H1 (cell line): ENCODE data around the gene TSHZ2. TPM values are rescaled to one million over a fixed set of nuclear protein-coding genes. Genes with fewer than 3 reads are reported as not detected.

Source experiments
- CTCF ChIA-PET: fragments of 300-600 bp; sonication (Branson Sonifier 250); formaldehyde crosslinking; loops from one replicate; lab custom pipeline; 2021; ENCODE audit not compliant: partially characterized antibody; lab: Charles Lee
- POLR2A ChIA-PET: fragments of 300-600 bp; sonication (Branson Sonifier 250); formaldehyde crosslinking; loops from one replicate; lab custom pipeline; 2021; ENCODE audit warnings: inconsistent platforms; ENCODE audit not compliant: partially characterized antibody; lab: Charles Lee
- DNase-seq, 2 experiments: peaks; one replicate each; pipeline versions ENCODE4 v3.0.0 to v3.0.0-alpha.2; 2010 to 2022; ENCODE audit warnings: low spot score in 2 of 2, low read depth in 1 of 2, mixed read lengths in 1 of 2
- FAIRE-seq: peaks from 2 replicates; lab custom pipeline; 2011; peaks lifted over from hg19 to GRCh38; lab: Jason Lieb, UNC
- H2AFZ ChIP-seq: 2 replicates; pipeline ENCODE4 v1.8.1; 2012; ENCODE audit warnings: low read length, inconsistent platforms
- H2AK5ac ChIP-seq: 2 replicates; pipeline ENCODE4 v1.6.1; 2013; ENCODE audit warnings: low read depth, low read length
- H2BK120ac ChIP-seq: replicated peaks from 2 replicates; pipeline ENCODE3; 2013; ENCODE audit warnings: low read depth, low read length, inconsistent platforms
- H2BK12ac ChIP-seq: 2 replicates; pipeline ENCODE4 v1.6.1; 2013; ENCODE audit warnings: low read depth, low read length
- H2BK15ac ChIP-seq: 2 replicates; pipeline ENCODE4 v1.6.1; 2013; ENCODE audit warnings: low read length
- H2BK20ac ChIP-seq: 2 replicates; pipeline ENCODE4 v1.6.1; 2013; ENCODE audit warnings: low read length
- H2BK5ac ChIP-seq: 2 replicates; pipeline ENCODE4 v1.6.1; 2013; ENCODE audit warnings: low read depth, low read length
- H3K14ac ChIP-seq: 2 replicates; pipeline ENCODE4 v1.6.1; 2013; ENCODE audit warnings: inconsistent platforms; ENCODE audit not compliant: insufficient read length
- H3K18ac ChIP-seq: 2 replicates; pipeline ENCODE4 v1.6.1; 2013; ENCODE audit warnings: low read length; ENCODE audit errors: extremely low read depth
- H3K23ac ChIP-seq: 2 replicates; pipeline ENCODE4 v1.6.1; 2013; ENCODE audit warnings: inconsistent platforms; ENCODE audit not compliant: insufficient read length
- H3K23me2 ChIP-seq: 2 replicates; pipeline ENCODE4 v1.6.1; 2013; ENCODE audit warnings: low read depth, low read length
- H3K27ac ChIP-seq: 2 replicates; pipeline ENCODE4 v1.6.1; 2011; ENCODE audit warnings: low read depth, low read length, inconsistent platforms
- H3K27me3 ChIP-seq, 4 experiments: replicated peaks in 1 of 4; 1 replicate in 1 of 4; 2 replicates in 3 of 4; pipeline versions ENCODE4 v1.6.1 to v1.8.1; 2011 to 2013; ENCODE audit warnings: low read length in 3 of 4, mild to moderate bottlenecking in 3 of 4, inconsistent platforms in 2 of 4, mixed read lengths in 2 of 4, moderate library complexity in 1 of 4; ENCODE audit not compliant: control insufficient read depth in 3 of 4, insufficient read depth in 3 of 4; ENCODE audit errors: extremely low read depth in 1 of 4
- H3K36me3 ChIP-seq, 4 experiments: 2 replicates each; pipeline versions ENCODE4 v1.6.1 to v1.8.1; 2011 to 2013; ENCODE audit warnings: mild to moderate bottlenecking in 4 of 4, low read length in 3 of 4, moderate library complexity in 2 of 4, control low read depth in 1 of 4, inconsistent platforms in 1 of 4; ENCODE audit not compliant: insufficient read depth in 4 of 4, control insufficient read depth in 2 of 4
- H3K4ac ChIP-seq: replicated peaks from 2 replicates; pipeline ENCODE3; 2013; ENCODE audit warnings: low read length, low read depth, mixed read lengths, inconsistent platforms; ENCODE audit not compliant: insufficient read length
- H3K4me1 ChIP-seq, 4 experiments: replicated peaks in 1 of 4; 1 replicate in 1 of 4; 2 replicates in 3 of 4; pipeline versions ENCODE4 v1.6.1 to v1.8.1; 2011 to 2013; ENCODE audit warnings: low read length in 3 of 4, inconsistent platforms in 2 of 4, mixed read lengths in 1 of 4; ENCODE audit not compliant: insufficient read depth in 4 of 4, control insufficient read depth in 3 of 4
- H3K4me2 ChIP-seq, 2 experiments: 2 replicates each; pipeline versions ENCODE4 v1.6.1 to v1.8.1; 2011 to 2013; ENCODE audit warnings: low read depth in 2 of 2, low read length in 2 of 2, control low read depth in 1 of 2, inconsistent platforms in 1 of 2, mild to moderate bottlenecking in 1 of 2; ENCODE audit not compliant: insufficient read depth in 1 of 2
- H3K4me3 ChIP-seq, 4 experiments: fragments of 200-600, 300-600 bp in 1 of 4; sonication (generic), shearing (Covaris generic), sonication (Bioruptor Twin) in 1 of 4; 2 replicates each; pipeline versions ENCODE4 v1.5.1 to v1.8.1; 2011 to 2016; ENCODE audit warnings: low read length in 4 of 4, low read depth in 3 of 4, control low read depth in 2 of 4, inconsistent platforms in 2 of 4, mild to moderate bottlenecking in 2 of 4, mixed read lengths in 1 of 4, moderate library complexity in 1 of 4; ENCODE audit not compliant: insufficient read depth in 2 of 4; ENCODE audit errors: extremely low read depth in 1 of 4
- H3K56ac ChIP-seq: replicated peaks from 2 replicates; pipeline ENCODE3; 2013; ENCODE audit warnings: low read depth, mild to moderate bottlenecking, mixed read lengths, low read length, inconsistent platforms; ENCODE audit not compliant: insufficient read length
- H3K79me1 ChIP-seq: 2 replicates; pipeline ENCODE4 v1.6.1; 2013; ENCODE audit warnings: low read depth, low read length, control low read depth
- H3K79me2 ChIP-seq, 2 experiments: 2 replicates each; pipeline versions ENCODE4 v1.6.1 to v1.8.1; 2012 to 2013; ENCODE audit warnings: low read length in 2 of 2, mild to moderate bottlenecking in 2 of 2, inconsistent platforms in 1 of 2; ENCODE audit not compliant: insufficient read depth in 2 of 2, control insufficient read depth in 1 of 2
- H3K9ac ChIP-seq, 4 experiments: replicated peaks in 1 of 4; 1 replicate in 1 of 4; 2 replicates in 3 of 4; pipeline versions ENCODE4 v1.6.1 to v1.8.1; 2011 to 2013; ENCODE audit warnings: low read depth in 3 of 4, low read length in 3 of 4, control low read depth in 2 of 4, mild to moderate bottlenecking in 2 of 4, moderate library complexity in 2 of 4, inconsistent platforms in 1 of 4; ENCODE audit errors: extremely low read depth in 1 of 4
- H3K9me3 ChIP-seq, 2 experiments: 2 replicates each; pipeline versions ENCODE4 v1.6.1 to v1.8.1; 2012 to 2013; ENCODE audit warnings: mild to moderate bottlenecking in 2 of 2, moderate library complexity in 2 of 2, control low read depth in 1 of 2, inconsistent platforms in 1 of 2, low read depth in 1 of 2, low read length in 1 of 2, mixed read lengths in 1 of 2; ENCODE audit not compliant: insufficient read depth in 2 of 2
- H4K20me1 ChIP-seq, 2 experiments: replicated peaks in 1 of 2; 2 replicates each; pipeline versions ENCODE3 to v1.8.1; 2011 to 2013; ENCODE audit warnings: inconsistent platforms in 2 of 2, low read length in 2 of 2, mild to moderate bottlenecking in 1 of 2; ENCODE audit not compliant: insufficient read depth in 2 of 2, control insufficient read depth in 1 of 2
- H4K5ac ChIP-seq: 2 replicates; pipeline ENCODE4 v1.6.1; 2013; ENCODE audit warnings: low read length, low read depth, mixed read lengths, inconsistent platforms; ENCODE audit not compliant: insufficient read length
- H4K8ac ChIP-seq: 2 replicates; pipeline ENCODE4 v1.8.0; 2013; ENCODE audit warnings: mild to moderate bottlenecking, moderate library complexity, low read length, inconsistent platforms; ENCODE audit not compliant: insufficient read depth; ENCODE audit errors: extremely low read depth
- H4K91ac ChIP-seq: replicated peaks from 2 replicates; pipeline ENCODE3; 2013; ENCODE audit warnings: low read length, mixed read lengths, inconsistent platforms; ENCODE audit not compliant: insufficient read length
- BCL11A ChIP-seq, 2 experiments: IDR thresholded peaks; one replicate each; pipeline ENCODE4 v1.6.1; 2011; ENCODE audit warnings: low read depth in 2 of 2, low read length in 2 of 2, mild to moderate bottlenecking in 2 of 2
- SP4 ChIP-seq: IDR thresholded peaks from 2 replicates; pipeline ENCODE4 v1.6.1; 2012; ENCODE audit warnings: low read length, inconsistent platforms
- WGBS, 2 experiments: shearing (Covaris generic) in 1 of 2; methylation state at CpG; one replicate each; pipeline versions ENCODE4 v1.1.6 to v1.1.7; 2013 to 2015; ENCODE audit warnings: low lambda C conversion rate in 2 of 2, mixed read lengths in 2 of 2, inconsistent platforms in 1 of 2, low coverage in 1 of 2, missing lambda C conversion rate in 1 of 2; ENCODE audit not compliant: insufficient replicate concordance in 2 of 2, insufficient coverage in 1 of 2, insufficient read length in 1 of 2; ENCODE audit errors: extremely low coverage in 1 of 2, missing lambda C conversion rate in 1 of 2; 5-methylcytosine and 5-hydroxymethylcytosine counted together
- polyA plus RNA-seq, 7 experiments: library from polyadenylated mRNA; depleted of rRNA in 3 of 7; stranded (reverse) in 5 of 7; unstranded in 2 of 7; fragments of >200 nt in 5 of 7; fragments of 200-250 nt in 2 of 7; gene quantifications; 1 replicate in 5 of 7; 2 replicates in 1 of 7; 4 replicates in 1 of 7; pipeline versions ENCODE4 v1.2.1 to v1.2.3, GENCODE V29; 2011 to 2013; ENCODE audit warnings: missing spikeins in 2 of 7, mixed read lengths in 2 of 7
- total RNA-seq: library from RNA; stranded (reverse); fragmentation: NEBNext Ultra II Directional; extraction: Animal tissue kit (Norgen Biotek cat#: 25700); gene quantifications from 2 replicates; pipeline ENCODE4 v1.2.1, GENCODE V29; 2021

The TSHZ2 gene
- total and polyA plus RNA-seq, 2 of the 8 experiments (the other 6 are each of a cell fraction or from before 2014, with no cell fraction given): 0.14 to 0.30 TPM

DNA sequence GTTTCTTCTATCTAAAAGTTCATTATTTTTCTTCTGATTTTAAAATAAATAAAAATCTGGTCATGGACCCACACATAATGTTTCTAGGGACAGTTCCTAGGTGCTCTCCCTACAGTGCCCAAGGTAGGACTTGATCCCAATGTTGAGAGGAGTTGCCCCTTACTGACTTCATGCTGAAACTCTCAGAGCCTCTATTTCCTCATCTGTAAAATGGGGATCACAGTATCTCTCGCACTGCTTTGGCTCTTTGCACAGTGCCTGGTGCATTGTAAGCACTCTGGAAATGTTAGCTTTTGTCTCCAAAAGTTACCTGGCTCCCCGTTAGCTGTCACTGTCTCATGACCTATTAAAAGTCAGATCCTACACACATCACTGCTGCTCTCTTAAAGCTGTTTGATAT, 205.5 kb downstream of the TSHZ2 start:
- H3K4ac ChIP-seq: no peak overlapping the region
- no peak for FAIRE-seq

More for the DNA sequence above, 205.5 kb downstream of the TSHZ2 start:
- Histone ChIP-seq H3K36me3 (no peaks in the 10 kb centered on the region), H2AK5ac (no peak overlapping the region), H3K27me3 (no peaks in the 10 kb centered on the region), H3K79me1 (no peaks in the 10 kb centered on the region), H3K4me2 (no peak overlapping the region), H3K23me2 (no peaks in the 10 kb centered on the region), H3K4me3 (no peak overlapping the region), H2BK12ac (no peak overlapping the region), H3K27ac (no peak overlapping the region), H4K5ac (no peak overlapping the region), H2BK120ac (no peak overlapping the region), H3K4me1 (peaks cover 0 to 7% (median 0%) of the 10 kb centered on the region in 4 experiments; a peak in 1 of 7 replicates), H3K9me3 (no peaks in the 10 kb centered on the region), H2BK5ac (no peak overlapping the region), H3K18ac (no peak overlapping the region), H3K56ac (no peak overlapping the region), H3K9ac (no peak overlapping the region), H2BK20ac (no peak overlapping the region), H4K20me1 (no peaks in the 10 kb centered on the region), H4K8ac (no peak overlapping the region), H3K14ac (no peak overlapping the region), H2AFZ (no peak overlapping the region), H3K23ac (no peak overlapping the region), H3K79me2 (no peaks in the 10 kb centered on the region), H4K91ac (no peak overlapping the region), H2BK15ac (no peak overlapping the region)
- POLR2A ChIA-PET: no interaction called here
- no peak for TF ChIP-seq SP4
- TF ChIP-seq BCL11A (IDR thresholded peaks at IDR 0.05; ENCODE audit: low read depth in 2 of 2, low read length in 2 of 2): no peak
- CTCF ChIA-PET: interaction anchor here (0.5 to 1.4 kb wide), 5 partner anchors 10 to 970 kb away, joined by 3 to 5 read pairs (median 3); no protein-coding TSS in a partner anchor
- WGBS, 2 experiments: 91% methylated on average over 2 of the region's 2 CpGs; no CpG with 5 or more reads in 1 of the 2 experiments
- DNase-seq: no peak
